SK-N-SH (cell line): Measurements from ENCODE around the gene NDUFB8. TPM values are rescaled to one million over a fixed set of nuclear protein-coding genes. Genes with fewer than 3 reads are reported as not detected.

Experiments
- CTCF ChIA-PET: fragments of 300-600, 350-600 bp; formaldehyde crosslinking; extraction: SDS; loops from one replicate; lab custom pipeline; 2021; lab: Yijun Ruan, JAX
- POLR2A ChIA-PET: fragments of 350-600 bp; sonication (Branson Sonifier 250); formaldehyde crosslinking; extraction: SDS; loops from one replicate; lab custom pipeline; 2020; ENCODE audit warnings: antibody characterized with exemption, inconsistent platforms; lab: Yijun Ruan, JAX
- DNase-seq: peaks from one replicate; pipeline ENCODE4 v3.0.0; 2012
- H2AFZ ChIP-seq: fragments of 200-600 bp; sonication (generic); 2 replicates; pipeline ENCODE4 v1.8.1; 2016; ENCODE audit warnings: antibody characterized with exemption, mild to moderate bottlenecking, low read depth
- H3F3A ChIP-seq: fragments of 200-600 bp; sonication (generic); replicated peaks from 2 replicates; pipeline ENCODE3; 2016; ENCODE audit warnings: antibody characterized with exemption, mild to moderate bottlenecking; ENCODE audit not compliant: insufficient read depth
- H3K27ac ChIP-seq, 2 experiments: fragments of 200-500 bp in 1 of 2; fragments of 200-600 bp in 1 of 2; sonication (Bioruptor generic) in 1 of 2; sonication (generic), shearing (Covaris generic) in 1 of 2; 2 replicates each; pipeline versions ENCODE4 v1.5.1 to v1.6.1; 2014 to 2016; ENCODE audit warnings: low read depth in 2 of 2, inconsistent platforms in 1 of 2, low read length in 1 of 2, mild to moderate bottlenecking in 1 of 2, mixed read lengths in 1 of 2
- H3K27me3 ChIP-seq: fragments of 200-600 bp; sonication (generic), shearing (Covaris generic); 2 replicates; pipeline ENCODE4 v1.6.1; 2016; ENCODE audit warnings: mixed run types; ENCODE audit not compliant: insufficient read depth
- H3K36me3 ChIP-seq, 2 experiments: fragments of 200-500 bp in 1 of 2; fragments of 200-600 bp in 1 of 2; sonication (Bioruptor generic) in 1 of 2; sonication (generic) in 1 of 2; replicated peaks in 1 of 2; 2 replicates each; pipeline versions ENCODE3 to v1.5.1; 2014 to 2016; ENCODE audit warnings: low read length in 1 of 2, mild to moderate bottlenecking in 1 of 2; ENCODE audit not compliant: insufficient read depth in 2 of 2, control insufficient read depth in 1 of 2
- H3K4me1 ChIP-seq, 2 experiments: fragments of 200-500 bp in 1 of 2; fragments of 200-600 bp in 1 of 2; sonication (Bioruptor generic) in 1 of 2; sonication (generic), shearing (Covaris generic) in 1 of 2; 2 replicates each; pipeline versions ENCODE4 v1.5.1 to v1.6.1; 2014 to 2016; ENCODE audit warnings: low read depth in 1 of 2, low read length in 1 of 2, mixed run types in 1 of 2; ENCODE audit not compliant: insufficient read depth in 2 of 2, control insufficient read depth in 1 of 2
- H3K4me2 ChIP-seq: fragments of 200-600 bp; sonication (generic), shearing (Covaris generic); 2 replicates; pipeline ENCODE4 v1.6.1; 2017; ENCODE audit warnings: mixed run types
- H3K4me3 ChIP-seq, 2 experiments: fragments of 200-500 bp in 1 of 2; fragments of 200-600 bp in 1 of 2; sonication (Bioruptor generic) in 1 of 2; sonication (generic), shearing (Covaris generic) in 1 of 2; 2 replicates each; pipeline versions ENCODE4 v1.5.1 to v1.8.1; 2014 to 2016; ENCODE audit warnings: low read depth in 2 of 2, inconsistent platforms in 1 of 2, low read length in 1 of 2, mild to moderate bottlenecking in 1 of 2, mixed read lengths in 1 of 2, moderate library complexity in 1 of 2
- H3K79me2 ChIP-seq: fragments of 200-600 bp; sonication (generic); 2 replicates; pipeline ENCODE4 v1.8.1; 2017; ENCODE audit warnings: mild to moderate bottlenecking; ENCODE audit not compliant: insufficient read depth
- H3K9ac ChIP-seq: fragments of 200-600 bp; sonication (generic); 2 replicates; pipeline ENCODE4 v1.6.1; 2017; ENCODE audit warnings: mixed run types
- H3K9me2 ChIP-seq: fragments of 200-600 bp; sonication (generic); 2 replicates; pipeline ENCODE4 v1.6.1; 2017; ENCODE audit warnings: mixed run types
- H3K9me3 ChIP-seq: fragments of 200-600 bp; sonication (generic); 2 replicates; pipeline ENCODE4 v1.6.1; 2017; ENCODE audit warnings: mixed run types, mild to moderate bottlenecking, moderate library complexity
- H4K20me1 ChIP-seq: fragments of 200-600 bp; sonication (generic); 2 replicates; pipeline ENCODE4 v1.6.1; 2017; ENCODE audit warnings: mild to moderate bottlenecking, mixed run types; ENCODE audit not compliant: insufficient read depth
- CTCF ChIP-seq: fragments of 200-600 bp; sonication (generic); IDR thresholded peaks from 2 replicates; pipeline ENCODE4 v1.6.1; 2017; ENCODE audit warnings: antibody characterized with exemption, mild to moderate bottlenecking, moderate library complexity
- FOSL2 ChIP-seq: IDR thresholded peaks from 2 replicates; pipeline ENCODE4 v1.4.0; 2012; ENCODE audit warnings: low read depth, mild to moderate bottlenecking, moderate library complexity, borderline replicate concordance
- MAX ChIP-seq: IDR thresholded peaks from 2 replicates; pipeline ENCODE4 v1.4.0; 2012; ENCODE audit warnings: low read depth
- MXI1 ChIP-seq: IDR thresholded peaks from 2 replicates; pipeline ENCODE4 v1.6.1; 2012; ENCODE audit warnings: mild to moderate bottlenecking, low read depth, low read length, improper control_type of control experiment
- NRF1 ChIP-seq: IDR thresholded peaks from 2 replicates; pipeline ENCODE4 v1.6.1; 2012; ENCODE audit warnings: low read depth, mild to moderate bottlenecking, low read length
- RAD21 ChIP-seq: IDR thresholded peaks from 2 replicates; pipeline ENCODE4 v1.6.1; 2012; ENCODE audit warnings: mild to moderate bottlenecking, low read length
- RXRA ChIP-seq: IDR thresholded peaks from 2 replicates; pipeline ENCODE4 v1.4.0; 2012; ENCODE audit warnings: low read depth, mild to moderate bottlenecking, borderline replicate concordance
- TAF1 ChIP-seq: IDR thresholded peaks from 2 replicates; pipeline ENCODE4 v1.6.1; 2012; ENCODE audit warnings: low read depth, mild to moderate bottlenecking, low read length, moderate library complexity, borderline replicate concordance
- TCF12 ChIP-seq: IDR thresholded peaks from 2 replicates; pipeline ENCODE4 v1.4.0; 2012
- YY1 ChIP-seq: IDR thresholded peaks from 2 replicates; pipeline ENCODE4 v1.4.0; 2012; ENCODE audit warnings: low read depth, mild to moderate bottlenecking
- WGBS: methylation state at CpG from one replicate; pipeline ENCODE4 v1.1.6; 2017; ENCODE audit warnings: low lambda C conversion rate; 5-methylcytosine and 5-hydroxymethylcytosine counted together
- polyA plus RNA-seq, 3 experiments: library from polyadenylated mRNA; depleted of rRNA; stranded (reverse); fragments of >200 nt; gene quantifications; 2 replicates each; pipeline ENCODE4 v1.2.3, GENCODE V29; 2012

NDUFB8 gene
- polyA plus RNA-seq, 1 of the 3 experiments (the other 2 are of a cell fraction) = 368 TPM

GRCh38 chr10:100515612-100516011 lies 14.1 kb downstream of the NDUFB8 start:
- Histone ChIP-seq H3K27me3 (no peaks in the 10 kb centered on the region), H3K36me3 (no peaks in the 10 kb centered on the region), H2AFZ (no peak overlapping the region), H4K20me1 (no peaks in the 10 kb centered on the region), H3K27ac (no peak overlapping the region), H3F3A (peaks cover 3% of the 10 kb centered on the region), H3K9me2 (no peaks in the 10 kb centered on the region), H3K4me3 (no peak overlapping the region), H3K9ac (no peak overlapping the region), H3K4me2 (no peak overlapping the region), H3K9me3 (no peaks in the 10 kb centered on the region), H3K79me2 (no peaks in the 10 kb centered on the region), H3K4me1 (peaks cover 0 to 5% of the 10 kb centered on the region in 2 experiments; a peak in 1 of 4 replicates)
- ChIA-PET POLR2A (no interaction called here), CTCF (interaction anchor here (1.1 to 10.9 kb wide), 5 partner anchors 19 to 178 kb away, joined by 3 to 150 read pairs (median 66); no protein-coding TSS in a partner anchor)
- no peak for DNase-seq
- WGBS = 91% methylated on average over 3 of the region's 3 CpGs
- no peak for TF ChIP-seq CTCF
- TF ChIP-seq MXI1 = no peak
- TF ChIP-seq FOSL2 = no peak
- no peak for TF ChIP-seq TAF1
- TF ChIP-seq NRF1 = no peak
- no peak for TF ChIP-seq YY1
- no peak for TF ChIP-seq TCF12
- no peak for TF ChIP-seq RAD21
- no peak for TF ChIP-seq MAX

GRCh38 chr10:100510533-100511308 lies 18.9 kb downstream of the NDUFB8 start:
- ChIA-PET CTCF (interaction anchor here (0.6 to 14.3 kb wide), 15 partner anchors 8 to 368 kb away, joined by 3 to 150 read pairs (median 7); partner anchors contain the start of gene SEC31B), POLR2A (no interaction called here)
- H3K27ac ChIP-seq = no peak overlapping the region
- WGBS = 79% methylated on average over 6 of the region's 7 CpGs
- H3K79me2 ChIP-seq = no peaks in the 10 kb centered on the region
- no peak for TF ChIP-seq RXRA
- no peak overlapping the region for H3K4me3 ChIP-seq
- H3K36me3 ChIP-seq = peaks cover 0 to 2% of the 10 kb centered on the region in 2 experiments
- H3K9me2 ChIP-seq = no peaks in the 10 kb centered on the region
- H3K4me1 ChIP-seq = peaks cover 0 to 13% of the 10 kb centered on the region in 2 experiments; a peak in 1 of 4 replicates
- no peak overlapping the region for H3K9ac ChIP-seq
- H3K27me3 ChIP-seq = no peaks in the 10 kb centered on the region
- no peak for DNase-seq
- no peaks in the 10 kb centered on the region for H3F3A ChIP-seq
- H3K4me2 ChIP-seq = no peak overlapping the region
- H3K9me3 ChIP-seq = no peaks in the 10 kb centered on the region
- no peaks in the 10 kb centered on the region for H4K20me1 ChIP-seq
- H2AFZ ChIP-seq = no peak overlapping the region
